HT-29 (cell line): Measurements from ENCODE around the gene PIANP. TPM values are rescaled to one million over a fixed set of nuclear protein-coding genes. Genes with fewer than 3 reads are reported as not detected.
"Not testable (repeated sequence)": the region's sequence is repeated elsewhere in the genome, so short reads cannot be mapped to it uniquely, and the experiment has no call there.

Experiments
- DNase-seq: peaks from one replicate; pipeline ENCODE4 v3.0.0-alpha.2; 2015; ENCODE audit warnings: low spot score
- total RNA-seq: library from RNA; depleted of rRNA; stranded (reverse); fragments of >200 nt; shearing (Covaris generic); gene quantifications from 2 replicates; pipeline ENCODE4 v1.2.3, GENCODE V29; 2014

PIANP gene
- total RNA-seq, 1 experiment from 2014 or later, result not detected

DNA sequence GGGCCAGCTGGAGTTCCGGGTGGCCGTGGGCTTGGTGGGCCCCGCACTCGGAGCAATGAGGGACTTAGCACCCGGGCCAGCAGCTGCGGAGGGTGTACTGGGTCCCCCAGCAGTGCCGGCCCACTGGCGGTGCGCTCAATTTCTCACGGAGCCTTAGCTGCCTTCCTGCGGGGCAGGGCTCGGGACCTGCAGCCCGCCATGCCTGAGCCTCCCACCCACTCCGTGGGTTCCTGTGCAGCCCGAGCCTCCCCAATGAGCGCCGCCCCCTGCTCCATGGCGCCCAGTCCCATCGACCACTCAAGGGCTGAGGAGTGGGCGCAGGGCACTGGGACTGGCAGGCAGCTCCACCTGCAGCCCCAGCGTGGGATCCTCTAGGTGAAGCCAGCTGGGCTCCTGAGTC is 7.7 kb upstream of the PIANP start:
- not testable (repeated sequence) for DNase-seq

GRCh38 chr12:6703631-6704030 is 3.0 kb upstream of the PIANP start:
- no peak for DNase-seq

- no peak for DNase-seq
These were observed 608 bp upstream of the PIANP start for GRCh38 chr12:6701078-6701768.

DNA sequence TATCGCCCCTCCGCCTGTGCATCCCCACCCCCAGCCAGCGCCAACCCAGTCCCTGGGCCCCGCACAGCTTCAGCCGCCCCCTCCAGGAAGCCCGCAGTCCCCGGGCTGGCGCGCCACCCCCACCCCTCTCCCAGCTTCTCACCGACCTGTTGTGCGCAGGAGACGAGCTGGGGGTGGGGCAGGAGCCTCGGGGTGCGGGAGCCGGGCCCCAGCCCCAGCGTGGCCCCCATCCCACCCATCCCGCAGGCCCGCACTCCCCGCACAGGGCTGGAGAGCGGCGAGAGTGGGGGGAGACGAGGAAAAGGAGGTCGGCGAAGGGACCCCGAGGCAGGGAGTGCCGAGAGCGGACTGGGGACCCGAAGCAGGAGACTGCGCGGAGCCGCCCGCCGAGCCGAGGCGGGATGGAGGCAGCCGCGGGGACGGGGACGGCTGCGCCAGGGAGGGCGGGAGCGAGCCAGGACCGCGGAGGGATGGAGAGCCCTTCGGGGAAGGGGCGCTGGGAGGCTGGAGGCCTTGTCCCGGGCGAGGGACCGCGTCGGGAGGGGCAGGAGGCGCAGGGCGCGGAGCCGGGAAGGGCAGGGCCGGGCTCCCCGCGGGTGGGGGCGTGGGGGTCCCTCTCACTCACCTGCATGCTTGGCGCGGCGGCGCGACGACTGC is 498 bp downstream of the PIANP start:
- DNase-seq, result no peak

GRCh38 chr12:6699259-6699988 is 1.2 kb downstream of the PIANP start:
- no peak for DNase-seq

- no peak for DNase-seq
These were observed 2.1 kb downstream of the PIANP start for GRCh38 chr12:6698352-6699046.

- peak; percentile 78 for DNase-seq
These were observed 2.8 kb downstream of the PIANP start for GRCh38 chr12:6697584-6698351.

GRCh38 chr12:6696690-6697583 is 3.7 kb downstream of the PIANP start:
- no peak for DNase-seq

GRCh38 chr12:6695313-6696045 is 5.1 kb downstream of the PIANP start:
- DNase-seq, result no peak

DNA sequence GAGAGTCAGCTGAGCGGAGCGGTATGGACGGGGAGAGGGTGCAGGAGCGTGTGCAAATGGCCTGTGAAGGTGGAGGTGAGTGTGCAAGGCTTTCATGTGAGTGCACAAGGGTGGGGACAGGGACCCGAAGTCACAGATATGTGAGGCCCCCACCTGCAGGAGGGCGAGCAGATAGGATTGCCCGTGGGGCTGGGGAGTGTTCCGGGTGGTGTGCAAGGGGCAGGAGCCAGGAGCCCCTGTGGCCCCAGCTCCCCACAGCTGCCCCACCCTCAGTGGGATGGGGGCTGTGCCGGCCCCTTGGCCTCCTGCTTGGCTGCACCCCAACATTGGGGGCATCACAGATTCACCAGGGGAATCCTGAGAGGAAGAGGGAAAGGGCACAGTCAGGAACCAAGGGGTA is 5.9 kb downstream of the PIANP start:
- DNase-seq, result no peak

- DNase-seq, result no peak
These were observed 6.7 kb downstream of the PIANP start for GRCh38 chr12:6693832-6694355.

DNA sequence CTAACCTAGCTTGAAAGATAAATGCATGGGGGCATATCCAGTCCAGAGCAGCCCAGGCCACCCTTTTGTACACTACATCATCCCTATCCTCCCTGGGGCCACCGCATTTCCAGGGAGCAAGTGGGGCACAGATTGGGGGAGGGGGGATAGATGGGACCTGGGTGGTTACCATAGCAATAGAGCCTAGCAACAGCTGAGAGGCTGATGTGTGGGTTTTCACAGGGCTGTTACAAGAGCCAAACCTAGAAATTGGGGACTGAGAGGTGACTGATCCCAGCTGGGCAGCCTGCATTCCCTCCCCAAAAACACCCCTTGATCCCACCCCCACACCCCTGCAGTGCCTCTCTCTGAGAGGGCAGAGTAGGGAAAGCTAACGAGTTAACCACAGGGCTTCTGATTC is 7.7 kb downstream of the PIANP start:
- no peak for DNase-seq

GRCh38 chr12:6691473-6691872 is 9.1 kb downstream of the PIANP start:
- DNase-seq, result no peak

DNA sequence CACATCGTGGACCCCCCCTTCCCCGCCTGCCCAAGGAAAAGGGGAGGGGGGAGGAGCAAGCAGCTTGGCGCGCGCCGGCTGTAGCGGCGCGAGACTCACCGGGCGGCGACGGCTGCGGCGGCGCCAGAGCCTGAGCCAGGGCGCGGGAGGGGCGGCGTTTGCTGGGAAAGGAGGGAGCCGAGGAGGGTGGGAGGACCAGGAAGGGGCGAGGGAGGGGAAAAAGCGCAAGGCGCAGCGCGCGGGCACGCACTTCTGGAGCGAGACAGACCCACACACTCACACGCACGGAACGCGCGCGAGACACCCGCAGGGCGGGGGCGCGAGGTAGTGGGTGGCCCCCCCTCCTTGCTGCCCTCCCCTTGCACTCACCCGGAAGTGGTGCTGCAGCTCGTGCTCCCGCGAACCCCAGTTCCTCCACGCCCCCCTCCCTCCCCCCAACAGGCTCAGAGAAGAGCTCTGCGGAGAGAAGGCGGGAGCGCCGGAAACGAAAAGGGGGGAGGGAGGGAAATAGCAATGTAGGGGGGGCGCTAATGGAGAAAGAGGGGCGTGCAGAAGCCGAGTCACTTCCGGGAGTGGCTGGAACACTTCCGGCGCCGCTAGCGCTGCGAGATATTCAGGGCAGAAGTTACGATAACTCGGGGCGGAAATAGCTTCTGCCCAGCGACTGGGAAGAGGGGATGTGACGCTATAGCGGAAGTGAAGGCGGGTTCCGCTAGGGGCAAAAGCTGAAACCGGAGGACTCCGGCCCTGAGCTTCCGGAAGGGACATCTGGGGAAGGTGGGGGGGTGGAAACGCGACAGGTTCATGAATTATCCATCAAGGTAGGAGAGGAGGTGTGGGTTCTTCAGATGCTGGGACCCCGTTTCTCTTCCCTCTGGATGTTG is 11.4 kb downstream of the PIANP start, which contains the start of gene ZNF384:
Gene ZNF384, minus strand, starts transcription at position 377 of the 884 bp plus-strand sequence. CDS start 9,855 bp downstream, outside the sequence.
- peak; percentile 98 for DNase-seq

DNA sequence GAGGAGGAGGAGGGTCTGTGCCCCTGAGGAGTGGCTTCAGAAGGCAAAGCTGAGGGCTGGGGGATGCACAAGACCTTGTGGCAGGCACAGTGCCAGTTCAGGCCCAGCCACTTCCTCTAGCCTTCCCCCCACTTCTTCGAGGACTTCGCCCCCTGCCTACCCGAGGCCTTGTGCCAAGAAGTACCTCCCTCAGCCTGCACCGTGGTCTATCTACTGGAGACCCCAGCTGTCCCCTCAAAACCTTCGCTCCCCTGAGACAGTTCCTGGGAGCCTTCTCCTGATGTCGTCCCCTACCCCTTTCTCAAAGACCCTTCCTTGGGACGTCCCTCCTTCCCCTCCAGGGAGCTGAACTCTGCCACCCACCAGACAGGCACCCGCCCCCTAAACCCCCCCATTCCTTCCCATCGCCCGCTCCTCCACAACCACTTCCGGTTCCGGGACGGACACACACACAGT is 12.0 kb downstream of the PIANP start:
- DNase-seq, result peak; percentile 61

- no peak for DNase-seq
These were observed 14.8 kb downstream of the PIANP start for GRCh38 chr12:6685814-6686213.

- peak; percentile 27 for DNase-seq
These were observed 16.0 kb downstream of the PIANP start for GRCh38 chr12:6684609-6685008.

- no peak for DNase-seq
These were observed 23.7 kb downstream of the PIANP start for GRCh38 chr12:6676962-6677361.
